Measurements from ENCODE around the gene ANXA5. TPM values are rescaled to one million over a fixed set of nuclear protein-coding genes. Genes with fewer than 3 reads are reported as not detected.

Gene ANXA5
- total RNA-seq, 2 experiments from 2014 or later = 50.8 to 55.9 TPM

DNA sequence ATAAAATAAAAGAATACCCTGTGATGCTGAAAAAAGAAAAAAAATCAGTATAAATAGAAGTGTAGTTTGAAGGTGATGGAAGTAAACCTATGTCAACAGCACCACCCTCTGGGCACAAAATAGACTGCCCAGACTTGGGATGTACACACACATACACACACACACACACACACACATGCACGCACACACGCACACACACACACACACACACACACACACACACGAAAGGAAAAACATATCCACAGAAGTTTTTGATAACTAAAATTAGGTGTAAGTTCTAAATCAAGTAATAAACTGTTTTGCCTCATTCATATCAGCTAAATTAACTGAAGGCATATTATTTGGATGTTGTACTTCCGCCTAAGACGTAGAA lies 40.5 kb downstream of the ANXA5 start:
- peak in 6 of 14 experiments; percentile 0 to 51 (median 16) for DNase-seq
- CTCF ChIA-PET = interaction anchor here (0.6 to 0.7 kb wide), 2 partner anchors 425 to 1498 kb away, joined by 3 read pairs; no protein-coding TSS in a partner anchor
- H3K36me3 Mint-ChIP-seq (ENCODE audit: low read depth) = no peaks in the 10 kb centered on the region
- Histone ChIP-seq H3K4me3 (ENCODE audit: low read length) (no peak overlapping the region), H3K36me3 (ENCODE audit: insufficient read depth, low read length) (no peaks in the 10 kb centered on the region), H3K27ac (ENCODE audit: low read depth in 1 of 2, low read length in 2 of 2) (no peak overlapping the region), H3K4me1 (ENCODE audit: insufficient read depth, low read length) (no peaks in the 10 kb centered on the region), H3K27me3 (ENCODE audit: control insufficient read depth in 1 of 2, insufficient read depth in 2 of 2, low read length in 2 of 2) (no peaks in the 10 kb centered on the region), H3K9me3 (ENCODE audit: control insufficient read depth in 1 of 2, insufficient read depth in 1 of 2, low read length in 2 of 2) (no peaks in the 10 kb centered on the region)
- intact Hi-C loops (cut with DNase I, micrococcal nuclease) = loop anchor here in 1 of 2 experiments (10.0 kb wide), 1 partner anchor 1501 kb away; no protein-coding TSS in a partner anchor
- no peaks in the 10 kb centered on the region for H3K9me3 Mint-ChIP-seq
- POLR2A ChIA-PET = no interaction called here
- TF ChIP-seq, protein P1, sequence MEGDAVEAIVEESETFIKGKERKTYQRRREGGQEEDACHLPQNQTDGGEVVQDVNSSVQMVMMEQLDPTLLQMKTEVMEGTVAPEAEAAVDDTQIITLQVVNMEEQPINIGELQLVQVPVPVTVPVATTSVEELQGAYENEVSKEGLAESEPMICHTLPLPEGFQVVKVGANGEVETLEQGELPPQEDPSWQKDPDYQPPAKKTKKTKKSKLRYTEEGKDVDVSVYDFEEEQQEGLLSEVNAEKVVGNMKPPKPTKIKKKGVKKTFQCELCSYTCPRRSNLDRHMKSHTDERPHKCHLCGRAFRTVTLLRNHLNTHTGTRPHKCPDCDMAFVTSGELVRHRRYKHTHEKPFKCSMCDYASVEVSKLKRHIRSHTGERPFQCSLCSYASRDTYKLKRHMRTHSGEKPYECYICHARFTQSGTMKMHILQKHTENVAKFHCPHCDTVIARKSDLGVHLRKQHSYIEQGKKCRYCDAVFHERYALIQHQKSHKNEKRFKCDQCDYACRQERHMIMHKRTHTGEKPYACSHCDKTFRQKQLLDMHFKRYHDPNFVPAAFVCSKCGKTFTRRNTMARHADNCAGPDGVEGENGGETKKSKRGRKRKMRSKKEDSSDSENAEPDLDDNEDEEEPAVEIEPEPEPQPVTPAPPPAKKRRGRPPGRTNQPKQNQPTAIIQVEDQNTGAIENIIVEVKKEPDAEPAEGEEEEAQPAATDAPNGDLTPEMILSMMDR (IDR thresholded peaks at IDR 0.05) = no peak
- no peak overlapping the region for H3K4me3 Mint-ChIP-seq
- no peak overlapping the region for H3K27ac Mint-ChIP-seq
- ATAC-seq (ENCODE audit: poor library complexity) = no peak
- no peaks in the 10 kb centered on the region for H3K4me1 Mint-ChIP-seq (ENCODE audit: low read depth)
- no peaks in the 10 kb centered on the region for H3K27me3 Mint-ChIP-seq

DNA sequence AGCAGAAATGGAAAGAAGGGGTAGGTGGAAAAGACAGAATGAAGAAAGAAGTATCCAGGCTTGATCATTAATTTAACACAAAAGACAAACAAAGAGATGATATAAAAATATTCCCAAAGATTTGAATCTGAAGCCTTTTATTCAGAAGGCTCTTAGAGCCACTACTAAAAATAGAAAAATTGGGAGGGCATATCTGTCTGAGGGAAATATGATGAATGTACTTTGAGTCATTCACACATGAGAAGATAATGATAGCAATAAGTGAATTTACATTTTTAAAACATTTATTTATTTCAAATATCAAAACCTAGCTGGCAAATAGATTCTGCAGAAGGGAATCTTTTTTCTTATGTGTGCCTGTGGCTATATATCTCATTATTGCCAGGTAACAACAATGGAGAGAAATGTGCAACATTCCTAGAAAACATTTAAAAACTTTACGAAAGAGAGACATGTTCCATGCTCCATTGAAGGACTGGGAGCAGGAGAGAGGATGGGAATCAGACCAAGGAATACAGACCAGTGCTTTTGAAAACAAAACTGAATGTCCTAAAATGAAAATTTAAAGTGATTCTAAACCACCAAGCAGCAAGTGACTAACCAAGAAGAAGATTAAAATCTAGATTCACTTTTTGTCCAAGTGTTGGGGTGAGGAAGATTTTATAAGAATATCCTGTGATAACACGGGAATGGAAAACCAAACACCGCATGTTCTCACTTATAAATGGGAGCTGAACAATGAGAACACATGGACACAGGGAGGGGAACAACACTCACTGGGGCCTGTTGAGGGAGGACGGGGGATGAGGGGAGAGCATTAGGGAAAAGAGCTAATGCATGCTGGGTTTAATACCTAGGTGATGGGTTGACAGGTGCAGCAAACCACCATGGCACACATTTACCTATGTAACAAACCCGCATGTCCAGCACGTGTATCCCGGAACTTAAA lies 41.2 kb downstream of the ANXA5 start:
- Mint-ChIP-seq H3K27ac (no peak overlapping the region), H3K36me3 (ENCODE audit: low read depth) (no peaks in the 10 kb centered on the region), H3K4me1 (ENCODE audit: low read depth) (no peaks in the 10 kb centered on the region), H3K4me3 (no peak overlapping the region), H3K9me3 (no peaks in the 10 kb centered on the region), H3K27me3 (no peaks in the 10 kb centered on the region)
- H3K4me1 ChIP-seq (ENCODE audit: insufficient read depth, low read length) = no peaks in the 10 kb centered on the region
- no peaks in the 10 kb centered on the region for H3K9me3 ChIP-seq (ENCODE audit: control insufficient read depth in 1 of 2, insufficient read depth in 1 of 2, low read length in 2 of 2)
- no peak overlapping the region for H3K4me3 ChIP-seq (ENCODE audit: low read length)
- TF ChIP-seq, protein P1 (IDR thresholded peaks at IDR 0.05) = no peak
- intact Hi-C loops (cut with DNase I, micrococcal nuclease) = loop anchor here in 1 of 2 experiments (10.0 kb wide), 1 partner anchor 1501 kb away; no protein-coding TSS in a partner anchor
- ChIA-PET CTCF (no interaction called here), POLR2A (no interaction called here)
- H3K27ac ChIP-seq (ENCODE audit: low read depth in 1 of 2, low read length in 2 of 2) = no peak overlapping the region
- ATAC-seq (ENCODE audit: poor library complexity) (no peak), DNase-seq (no peak)
- H3K36me3 ChIP-seq (ENCODE audit: insufficient read depth, low read length) = no peaks in the 10 kb centered on the region
- H3K27me3 ChIP-seq (ENCODE audit: control insufficient read depth in 1 of 2, insufficient read depth in 2 of 2, low read length in 2 of 2) = no peaks in the 10 kb centered on the region

DNA sequence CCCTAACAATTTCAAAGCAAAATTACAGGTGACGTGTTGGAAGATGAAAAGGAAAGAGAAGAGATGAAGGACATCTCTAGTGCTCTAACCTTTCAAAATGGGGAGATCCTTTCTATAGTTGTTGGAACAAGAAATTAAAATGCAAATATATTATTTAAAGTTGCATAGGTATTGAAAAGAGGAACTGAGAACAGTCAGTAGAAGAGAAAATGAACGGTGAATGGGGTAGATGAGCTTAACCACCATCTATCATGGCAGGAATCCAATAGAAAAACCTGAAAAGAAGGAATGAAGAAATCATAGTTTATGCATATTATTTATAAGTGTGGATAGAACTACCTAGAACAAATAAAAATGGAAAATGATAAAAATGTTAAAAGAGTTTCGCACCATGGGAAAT lies 42.0 kb downstream of the ANXA5 start:
- POLR2A ChIA-PET = no interaction called here
- H3K4me3 Mint-ChIP-seq = no peak overlapping the region
- H3K4me1 Mint-ChIP-seq (ENCODE audit: low read depth) = no peaks in the 10 kb centered on the region
- Histone ChIP-seq H3K27me3 (ENCODE audit: control insufficient read depth in 1 of 2, insufficient read depth in 2 of 2, low read length in 2 of 2) (no peaks in the 10 kb centered on the region), H3K4me3 (ENCODE audit: low read length) (no peak overlapping the region), H3K9me3 (ENCODE audit: control insufficient read depth in 1 of 2, insufficient read depth in 1 of 2, low read length in 2 of 2) (no peaks in the 10 kb centered on the region), H3K4me1 (ENCODE audit: insufficient read depth, low read length) (no peaks in the 10 kb centered on the region), H3K36me3 (ENCODE audit: insufficient read depth, low read length) (no peaks in the 10 kb centered on the region), H3K27ac (ENCODE audit: low read depth in 1 of 2, low read length in 2 of 2) (no peak overlapping the region)
- intact Hi-C loops (cut with DNase I, micrococcal nuclease) = loop anchor here in 1 of 2 experiments (10.0 kb wide), 1 partner anchor 1500 kb away; no protein-coding TSS in a partner anchor
- ATAC-seq (ENCODE audit: poor library complexity) (no peak), DNase-seq (no peak)
- TF ChIP-seq, protein P1 (IDR thresholded peaks at IDR 0.05) = no peak
- H3K27ac Mint-ChIP-seq = no peak overlapping the region
- no peaks in the 10 kb centered on the region for H3K9me3 Mint-ChIP-seq
- CTCF ChIA-PET = no interaction called here
- no peaks in the 10 kb centered on the region for H3K36me3 Mint-ChIP-seq (ENCODE audit: low read depth)
- H3K27me3 Mint-ChIP-seq = no peaks in the 10 kb centered on the region

Data from CD4-positive, alpha-beta T cell (primary cell).